ENCODE measurements around the gene MACROD2.
"Not testable (repeated sequence)": the region's sequence is repeated elsewhere in the genome, so short reads cannot be mapped to it uniquely, and the experiment has no call there.

MACROD2 gene

DNA sequence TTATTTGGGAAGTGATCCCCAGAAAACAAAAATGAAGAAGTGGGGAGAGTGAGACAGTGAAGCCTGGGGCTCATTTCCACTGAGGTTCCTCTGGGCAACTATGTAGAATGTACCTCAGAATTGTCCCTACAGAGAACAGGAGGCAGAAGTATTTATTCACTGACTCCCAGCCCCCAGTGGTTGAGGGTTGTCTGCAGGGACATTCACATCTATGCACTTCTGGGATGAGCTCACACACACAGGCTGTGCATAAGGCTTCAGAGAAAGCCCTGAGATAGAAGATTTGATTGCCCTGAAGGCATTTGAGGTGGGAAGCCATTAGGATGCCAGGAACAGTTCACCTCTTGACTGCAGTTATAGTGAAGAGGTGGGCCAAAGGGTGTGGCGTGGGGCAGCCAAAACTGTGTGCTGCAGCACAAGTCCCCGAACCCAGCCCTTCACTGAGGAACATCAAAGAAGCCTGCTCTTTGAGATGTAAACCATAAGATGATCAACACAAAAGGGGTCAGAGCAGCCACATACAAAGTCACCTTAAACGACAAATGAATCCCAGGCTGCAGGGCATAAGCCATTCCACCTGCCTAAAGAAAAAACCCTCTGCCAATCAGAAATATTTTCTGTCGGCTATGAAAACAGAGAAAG, 1195.9 kb downstream of the MACROD2 start:
- Mint-ChIP-seq H3K4me1 (ENCODE audit: low read depth) (no peaks in the 10 kb centered on the region), H3K9me3 (no peaks in the 10 kb centered on the region), H3K27ac (no peak overlapping the region), H3K36me3 (ENCODE audit: low read depth) (no peaks in the 10 kb centered on the region), H3K4me3 (no peak overlapping the region), H3K27me3 (ENCODE audit: low read depth) (no peaks in the 10 kb centered on the region)

- Mint-ChIP-seq H3K4me3 (no peak overlapping the region), H3K27ac (no peak overlapping the region), H3K27me3 (ENCODE audit: low read depth) (no peaks in the 10 kb centered on the region), H3K9me3 (peaks cover 3% of the 10 kb centered on the region), H3K4me1 (ENCODE audit: low read depth) (no peaks in the 10 kb centered on the region), H3K36me3 (ENCODE audit: low read depth) (no peaks in the 10 kb centered on the region)
Observed at GRCh38 chr20:15195378-15195777, 1200.1 kb downstream of the MACROD2 start.

DNA sequence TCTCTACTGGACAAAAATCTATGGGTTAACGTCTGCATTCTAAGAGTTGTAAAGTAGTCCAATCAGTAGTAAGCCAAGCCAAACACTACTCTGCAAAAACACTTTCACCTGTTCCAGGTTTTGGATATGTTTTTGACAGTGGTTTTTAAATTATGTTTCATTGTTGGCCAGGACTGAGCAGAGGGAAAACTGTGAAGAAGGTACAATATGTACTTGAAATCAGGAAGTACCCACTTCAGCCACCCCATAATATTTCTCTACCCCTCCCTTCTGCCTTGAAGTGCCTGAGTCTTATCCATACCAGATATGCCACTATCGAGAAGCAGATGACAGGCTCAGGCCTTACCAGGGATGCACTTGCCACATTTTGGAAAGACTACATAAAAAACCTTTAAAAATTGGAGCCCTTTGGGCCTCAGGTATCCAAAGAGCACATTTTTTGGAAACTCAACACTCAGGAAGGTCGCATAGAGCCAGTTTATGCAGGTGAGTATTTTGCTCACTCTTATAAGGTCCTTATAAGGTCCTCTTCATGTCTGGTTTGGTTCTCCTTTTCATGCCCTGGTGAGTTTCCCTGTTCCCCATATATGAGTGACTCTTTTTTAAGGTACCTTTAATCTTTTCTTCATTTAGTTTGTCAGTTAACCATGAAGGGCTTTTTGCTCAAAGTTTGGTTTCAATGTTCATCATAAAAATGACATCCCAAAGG, 1201.4 kb downstream of the MACROD2 start:
- H3K27ac Mint-ChIP-seq, result no peak overlapping the region
- peaks cover 4% of the 10 kb centered on the region for H3K9me3 Mint-ChIP-seq
- H3K4me1 Mint-ChIP-seq (ENCODE audit: low read depth), result no peaks in the 10 kb centered on the region
- no peaks in the 10 kb centered on the region for H3K36me3 Mint-ChIP-seq (ENCODE audit: low read depth)
- H3K27me3 Mint-ChIP-seq (ENCODE audit: low read depth), result no peaks in the 10 kb centered on the region
- no peak overlapping the region for H3K4me3 Mint-ChIP-seq

GRCh38 chr20:15198017-15198416, 1202.7 kb downstream of the MACROD2 start:
- peaks cover 13% of the 10 kb centered on the region for H3K9me3 Mint-ChIP-seq
- H3K4me1 Mint-ChIP-seq (ENCODE audit: low read depth); H3K27me3 Mint-ChIP-seq (ENCODE audit: low read depth); H3K36me3 Mint-ChIP-seq (ENCODE audit: low read depth); H3K27ac Mint-ChIP-seq; H3K4me3 Mint-ChIP-seq: not testable (repeated sequence)

DNA sequence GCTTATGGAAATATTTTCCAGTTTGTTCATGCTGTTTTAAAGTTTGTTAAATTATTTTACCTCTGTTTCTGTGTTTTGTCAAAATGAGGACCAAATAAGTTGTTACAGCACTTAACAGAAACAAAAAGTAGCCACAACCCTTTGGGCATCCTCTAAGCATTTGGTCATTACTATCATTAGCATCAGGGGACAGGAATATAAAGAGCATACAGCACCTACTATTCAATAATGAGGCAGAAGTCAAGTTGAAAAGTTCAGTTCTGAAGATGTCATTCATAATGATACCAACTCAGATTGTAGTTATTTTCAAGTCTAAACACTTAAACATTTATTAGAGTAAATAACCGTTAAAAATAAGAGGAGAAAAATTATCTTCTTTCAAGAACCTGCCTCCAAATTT, 1204.4 kb downstream of the MACROD2 start:
- no peaks in the 10 kb centered on the region for H3K27me3 Mint-ChIP-seq (ENCODE audit: low read depth)
- no peaks in the 10 kb centered on the region for H3K36me3 Mint-ChIP-seq (ENCODE audit: low read depth)
- no peaks in the 10 kb centered on the region for H3K4me1 Mint-ChIP-seq (ENCODE audit: low read depth)
- H3K4me3 Mint-ChIP-seq, result no peak overlapping the region
- peaks cover 13% of the 10 kb centered on the region for H3K9me3 Mint-ChIP-seq
- no peak overlapping the region for H3K27ac Mint-ChIP-seq

- Mint-ChIP-seq H3K4me3 (no peak overlapping the region), H3K27me3 (ENCODE audit: low read depth) (no peaks in the 10 kb centered on the region), H3K36me3 (ENCODE audit: low read depth) (no peaks in the 10 kb centered on the region), H3K27ac (no peak overlapping the region), H3K9me3 (peaks cover 15% of the 10 kb centered on the region), H3K4me1 (ENCODE audit: low read depth) (no peaks in the 10 kb centered on the region)
Observed at GRCh38 chr20:15200147-15200565, 1204.8 kb downstream of the MACROD2 start.

GRCh38 chr20:15201602-15202001, 1206.3 kb downstream of the MACROD2 start:
- Mint-ChIP-seq H3K4me1 (ENCODE audit: low read depth) (no peaks in the 10 kb centered on the region), H3K4me3 (no peak overlapping the region), H3K36me3 (ENCODE audit: low read depth) (no peaks in the 10 kb centered on the region), H3K9me3 (peaks cover 18% of the 10 kb centered on the region), H3K27ac (no peak overlapping the region), H3K27me3 (ENCODE audit: low read depth) (no peaks in the 10 kb centered on the region)

GRCh38 chr20:15204234-15204633, 1208.9 kb downstream of the MACROD2 start:
- H3K4me1 Mint-ChIP-seq (ENCODE audit: low read depth), result no peaks in the 10 kb centered on the region
- no peak overlapping the region for H3K27ac Mint-ChIP-seq
- H3K36me3 Mint-ChIP-seq (ENCODE audit: low read depth), result no peaks in the 10 kb centered on the region
- H3K27me3 Mint-ChIP-seq (ENCODE audit: low read depth), result no peaks in the 10 kb centered on the region
- H3K9me3 Mint-ChIP-seq, result peaks cover 31% of the 10 kb centered on the region
- H3K4me3 Mint-ChIP-seq, result no peak overlapping the region

- H3K4me1 Mint-ChIP-seq (ENCODE audit: low read depth), result no peaks in the 10 kb centered on the region
- H3K9me3 Mint-ChIP-seq, result peaks cover 33% of the 10 kb centered on the region
- H3K27ac Mint-ChIP-seq, result no peak overlapping the region
- H3K36me3 Mint-ChIP-seq (ENCODE audit: low read depth), result no peaks in the 10 kb centered on the region
- H3K27me3 Mint-ChIP-seq (ENCODE audit: low read depth), result no peaks in the 10 kb centered on the region
- H3K4me3 Mint-ChIP-seq, result no peak overlapping the region
Observed at GRCh38 chr20:15205028-15205427, 1209.7 kb downstream of the MACROD2 start.

GRCh38 chr20:15205719-15206118, 1210.4 kb downstream of the MACROD2 start:
- Mint-ChIP-seq H3K27me3 (ENCODE audit: low read depth) (no peaks in the 10 kb centered on the region), H3K4me1 (ENCODE audit: low read depth) (no peaks in the 10 kb centered on the region), H3K36me3 (ENCODE audit: low read depth) (no peaks in the 10 kb centered on the region), H3K4me3 (no peak overlapping the region), H3K9me3 (peaks cover 33% of the 10 kb centered on the region), H3K27ac (no peak overlapping the region)

DNA sequence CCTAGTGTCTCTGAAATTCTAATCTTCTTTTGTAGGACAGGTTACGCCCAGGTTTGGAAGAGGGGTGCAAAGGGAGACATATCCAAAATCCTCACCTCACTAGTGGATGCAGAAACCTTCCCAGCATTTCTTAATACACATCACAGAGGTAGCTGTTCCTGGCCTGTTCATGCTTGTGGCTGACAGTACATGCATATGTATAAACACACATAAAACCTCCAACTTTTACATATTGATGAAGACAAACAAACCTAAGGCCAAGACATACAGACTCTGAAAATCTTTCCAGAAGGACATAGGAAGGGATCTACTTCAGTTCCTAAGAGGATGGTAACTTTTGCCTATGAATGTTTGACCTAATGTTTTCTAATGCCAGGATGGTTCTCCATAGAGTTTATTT, 1214.2 kb downstream of the MACROD2 start:
- no peaks in the 10 kb centered on the region for H3K27me3 Mint-ChIP-seq (ENCODE audit: low read depth)
- peaks cover 32% of the 10 kb centered on the region for H3K9me3 Mint-ChIP-seq
- no peak overlapping the region for H3K27ac Mint-ChIP-seq
- H3K4me1 Mint-ChIP-seq (ENCODE audit: low read depth), result no peaks in the 10 kb centered on the region
- no peak overlapping the region for H3K4me3 Mint-ChIP-seq
- no peaks in the 10 kb centered on the region for H3K36me3 Mint-ChIP-seq (ENCODE audit: low read depth)

- Mint-ChIP-seq H3K27ac (no peak overlapping the region), H3K27me3 (ENCODE audit: low read depth) (no peaks in the 10 kb centered on the region), H3K9me3 (peaks cover 20% of the 10 kb centered on the region), H3K4me1 (ENCODE audit: low read depth) (no peaks in the 10 kb centered on the region), H3K4me3 (no peak overlapping the region), H3K36me3 (ENCODE audit: low read depth) (no peaks in the 10 kb centered on the region)
Observed at GRCh38 chr20:15214051-15214450, 1218.7 kb downstream of the MACROD2 start.

DNA sequence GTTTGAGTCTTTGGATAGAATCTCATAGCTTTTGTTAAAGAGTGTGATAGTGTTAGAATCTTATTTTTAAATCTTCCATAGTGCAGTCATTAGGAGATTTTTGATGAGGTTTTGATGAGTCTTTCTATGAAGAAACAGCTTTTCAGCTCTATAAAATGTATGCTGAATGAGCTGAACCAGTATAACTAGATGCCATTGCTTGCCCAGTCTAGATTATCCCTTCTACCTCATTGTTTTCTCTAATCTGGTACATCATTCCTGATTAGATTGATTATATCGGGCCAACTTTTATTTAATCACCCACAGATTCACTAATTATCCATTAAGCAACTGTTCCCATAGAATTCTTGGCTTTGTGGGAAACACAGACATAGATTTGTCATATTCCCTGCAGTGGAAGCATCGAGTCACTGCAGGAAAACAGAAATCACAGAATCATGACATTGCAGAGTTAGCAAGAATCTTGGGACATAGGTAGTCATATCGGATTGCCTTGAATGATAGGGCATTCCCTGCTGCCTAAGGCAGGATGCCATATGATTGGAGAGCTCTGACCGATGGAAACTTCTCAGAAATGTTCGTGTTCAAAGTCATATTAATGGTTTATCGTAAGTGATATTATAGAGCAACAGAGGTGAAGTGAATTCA, 1224.8 kb downstream of the MACROD2 start:
- Mint-ChIP-seq H3K4me1 (ENCODE audit: low read depth) (no peaks in the 10 kb centered on the region), H3K27me3 (ENCODE audit: low read depth) (no peaks in the 10 kb centered on the region), H3K4me3 (no peak overlapping the region), H3K27ac (no peak overlapping the region), H3K36me3 (ENCODE audit: low read depth) (no peaks in the 10 kb centered on the region), H3K9me3 (peaks cover 23% of the 10 kb centered on the region)

DNA sequence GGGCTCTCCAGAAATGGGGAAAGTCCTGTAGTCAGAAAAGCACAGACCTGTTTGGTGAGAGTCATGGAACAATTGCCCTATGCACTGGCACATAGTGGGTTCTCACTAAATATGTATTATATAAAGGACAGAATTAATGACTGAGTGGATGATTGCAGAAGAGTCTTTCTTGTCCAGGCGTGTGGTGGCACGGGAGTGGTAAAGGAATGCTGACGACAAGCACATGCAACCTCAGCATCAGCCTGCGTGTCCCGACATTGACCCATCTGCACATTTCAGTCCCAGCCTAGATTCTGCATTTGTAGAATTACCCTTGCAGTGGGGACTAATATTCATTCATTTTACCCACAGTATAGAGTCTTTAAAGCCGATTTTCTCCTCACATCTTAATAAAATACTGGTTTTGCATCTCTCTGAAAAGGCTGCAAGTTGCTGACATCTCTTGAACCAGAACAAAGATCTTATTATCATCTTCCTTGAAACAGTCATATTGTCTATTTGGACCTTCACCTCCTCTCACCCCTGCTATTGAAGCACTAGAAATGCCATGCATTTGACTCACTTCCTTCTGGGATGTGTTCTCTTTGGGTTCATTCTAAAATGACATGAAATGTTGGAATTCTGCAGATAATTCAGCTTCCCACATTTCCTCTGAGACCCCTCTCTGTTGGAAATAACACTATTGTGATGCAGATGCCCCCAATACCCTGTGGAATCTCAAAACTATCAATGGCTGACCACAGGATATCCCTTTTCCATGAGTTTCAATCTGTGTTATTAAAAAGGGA, 1225.7 kb downstream of the MACROD2 start:
- Mint-ChIP-seq H3K4me1 (ENCODE audit: low read depth) (no peaks in the 10 kb centered on the region), H3K27ac (no peak overlapping the region), H3K4me3 (no peak overlapping the region), H3K27me3 (ENCODE audit: low read depth) (no peaks in the 10 kb centered on the region), H3K9me3 (peaks cover 30% of the 10 kb centered on the region), H3K36me3 (ENCODE audit: low read depth) (no peaks in the 10 kb centered on the region)
